ENCODE data around the gene FOXD4L1. TPM values are rescaled to one million over a fixed set of nuclear protein-coding genes. Genes with fewer than 3 reads are reported as not detected.
"Not testable (repeated sequence)": the region's sequence is repeated elsewhere in the genome, so short reads cannot be mapped to it uniquely, and the experiment has no call there.

Gene FOXD4L1
- polyA plus RNA-seq, 3 donors: 0.09 to 0.26 (median 0.16) TPM

DNA sequence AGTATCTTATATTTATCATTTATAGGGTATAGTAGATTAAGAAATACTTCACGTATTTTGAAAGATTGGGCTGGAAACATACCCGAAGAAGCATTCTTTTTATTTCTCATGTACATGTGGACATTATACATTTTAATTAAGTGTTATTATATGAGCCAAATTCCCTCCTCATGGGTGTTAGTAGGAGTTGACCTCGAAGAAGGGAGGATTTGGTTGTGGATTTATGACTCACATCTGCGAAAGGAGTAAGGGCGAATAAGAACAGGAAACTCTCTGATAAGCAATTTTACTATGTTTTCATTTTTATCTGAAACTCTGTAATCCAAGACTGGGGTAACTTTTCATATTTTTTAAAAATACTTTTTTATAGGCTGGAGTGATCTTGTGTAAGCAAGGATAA is 23.0 kb downstream of the FOXD4L1 start:
- not testable (repeated sequence) for DNase-seq

DNA sequence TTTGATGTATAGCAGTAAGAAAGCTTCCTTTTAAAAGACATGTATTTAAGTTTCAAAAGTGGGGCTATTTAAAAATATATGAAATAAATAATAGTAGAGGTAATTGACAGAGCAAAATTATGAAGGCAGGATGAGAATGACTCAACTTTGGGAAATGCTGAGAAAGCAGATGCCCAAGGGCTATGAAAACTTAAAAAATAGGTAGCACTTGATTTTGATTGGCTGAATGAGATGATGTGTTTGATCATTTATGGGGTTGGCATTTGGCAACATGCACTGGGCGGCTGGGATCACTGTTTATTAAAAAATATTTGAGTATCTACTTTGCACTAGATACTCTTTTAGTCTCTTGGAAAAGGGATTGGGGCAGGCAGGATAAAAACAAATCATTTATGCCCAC is 26.5 kb downstream of the FOXD4L1 start:
- DNase-seq: not testable (repeated sequence)

DNA sequence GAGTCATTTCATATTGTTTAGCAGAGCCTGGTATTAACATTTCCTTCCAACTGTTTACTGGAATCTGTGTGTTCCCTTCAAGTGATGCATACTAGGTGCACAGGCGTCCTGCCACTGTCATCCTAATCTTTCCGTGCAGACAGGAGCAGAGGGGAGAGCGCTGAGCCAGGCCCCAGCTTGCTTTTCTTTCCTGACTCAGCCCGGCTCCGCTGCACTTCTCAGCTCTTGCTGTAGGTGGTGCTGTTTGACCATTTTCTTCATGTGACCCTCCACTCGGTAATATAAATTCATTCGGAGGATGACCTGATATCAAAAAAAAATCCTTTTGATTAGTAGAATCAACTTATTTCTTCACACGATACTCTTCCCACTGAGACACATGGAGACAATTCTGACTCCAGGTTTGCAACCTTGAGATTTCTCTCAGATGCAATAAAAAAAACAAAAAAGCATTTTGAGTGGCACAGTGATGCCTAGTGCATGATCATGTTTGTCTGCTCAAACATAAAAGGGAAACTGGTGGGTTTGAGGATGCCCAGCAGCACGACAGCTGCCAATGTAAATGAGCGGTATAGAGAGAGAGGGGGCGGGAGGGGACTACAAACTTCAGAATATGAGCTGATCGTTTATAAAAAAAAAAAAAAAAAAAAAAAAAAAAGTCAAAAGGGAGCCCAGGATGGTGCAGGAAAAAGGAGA is 29.0 kb downstream of the FOXD4L1 start:
- not testable (repeated sequence) for DNase-seq

DNA sequence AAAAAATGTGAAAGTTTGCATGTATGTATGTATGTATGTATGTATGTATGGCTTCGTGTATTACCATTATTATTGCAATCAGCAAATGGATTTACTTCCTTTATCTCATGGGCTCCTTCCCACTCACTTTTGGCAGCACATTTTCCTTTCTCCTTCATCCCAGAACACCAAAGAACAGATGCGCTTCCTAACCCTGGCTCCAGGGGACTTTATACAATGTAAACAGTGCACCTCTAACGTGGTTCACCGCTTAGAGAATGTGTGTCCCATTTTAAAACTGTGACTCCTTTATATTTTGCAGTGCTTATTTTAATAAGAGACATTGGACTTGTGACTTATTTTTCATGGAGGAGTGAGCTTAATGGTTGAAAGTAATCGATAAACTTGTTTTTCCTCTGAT is 29.7 kb downstream of the FOXD4L1 start:
- not testable (repeated sequence) for DNase-seq

DNA sequence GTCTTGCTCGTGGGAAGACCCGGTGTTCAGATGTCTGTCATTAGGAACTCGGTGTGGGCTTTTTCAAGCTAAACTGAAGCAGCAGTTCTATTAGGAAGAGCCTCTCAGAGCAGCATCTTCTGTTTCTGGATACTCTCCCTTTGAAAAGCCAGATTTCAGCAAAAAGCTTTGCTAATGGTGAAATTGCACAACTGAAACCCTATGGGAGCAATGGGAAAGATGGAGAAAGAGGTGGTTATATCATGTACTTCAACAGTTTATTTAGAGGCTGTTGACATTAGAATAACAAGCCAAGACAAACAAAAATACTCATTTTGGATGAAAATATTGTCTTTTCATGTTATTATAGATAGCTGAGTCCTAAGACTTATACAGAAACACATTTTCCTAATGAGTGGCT is 30.4 kb downstream of the FOXD4L1 start:
- DNase-seq: not testable (repeated sequence)

DNA sequence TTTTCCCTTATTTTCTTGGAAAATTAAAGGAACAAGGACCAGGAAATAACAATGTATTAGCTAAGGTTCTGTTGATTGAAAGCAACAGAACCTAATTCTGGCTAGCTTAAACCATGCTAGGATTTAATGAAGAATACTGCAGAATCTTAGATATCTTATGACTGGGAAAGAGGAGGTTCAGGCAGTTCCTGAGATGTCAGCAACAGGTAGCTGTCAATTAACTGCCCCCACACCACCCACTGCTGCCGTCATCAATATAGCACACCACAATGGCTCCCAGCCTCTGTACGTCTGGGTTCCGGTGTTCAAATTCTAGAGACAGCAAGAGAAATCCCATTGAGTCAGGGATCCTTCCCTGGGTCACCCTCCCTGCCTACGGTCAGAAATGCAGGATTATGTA is 34.5 kb downstream of the FOXD4L1 start:
- DNase-seq: not testable (repeated sequence)

DNA sequence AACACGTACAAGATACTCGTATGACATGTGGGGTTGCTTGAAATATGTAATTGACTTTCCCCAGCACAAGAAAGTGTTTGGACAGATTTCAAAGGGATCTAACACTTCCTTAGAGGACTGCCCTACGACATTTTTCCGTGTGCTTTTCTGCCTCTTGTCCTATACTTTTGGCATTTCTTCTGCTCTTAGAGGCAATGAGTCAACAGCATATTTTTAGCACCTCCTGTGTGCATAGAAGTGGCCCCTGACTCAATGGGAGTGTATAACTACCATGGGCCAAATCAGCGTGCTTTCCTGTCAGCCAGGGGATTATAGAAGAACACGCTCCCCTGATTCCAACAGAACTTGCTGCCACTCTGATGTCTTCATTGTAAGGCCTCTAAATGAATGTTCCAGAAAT is 38.1 kb downstream of the FOXD4L1 start:
- not testable (repeated sequence) for DNase-seq

DNA sequence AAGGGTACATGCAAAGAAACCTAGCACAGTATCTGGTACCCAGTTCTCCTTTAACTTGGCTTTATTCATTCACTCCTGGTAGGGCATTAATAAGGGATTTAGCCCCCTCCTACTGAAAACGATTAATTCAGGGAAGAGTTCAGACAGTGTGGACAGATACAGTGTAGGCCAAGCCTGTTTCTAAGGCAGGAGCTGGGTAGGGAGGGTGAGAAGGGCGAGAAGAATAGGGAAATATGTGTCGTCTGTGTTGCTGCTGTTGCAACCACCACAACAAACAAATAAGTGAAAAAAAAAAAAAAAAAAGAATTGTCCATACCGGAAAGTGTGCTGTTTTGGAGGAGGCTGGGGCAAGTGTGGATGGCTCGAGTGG is 42.4 kb downstream of the FOXD4L1 start:
- DNase-seq: not testable (repeated sequence)

DNA sequence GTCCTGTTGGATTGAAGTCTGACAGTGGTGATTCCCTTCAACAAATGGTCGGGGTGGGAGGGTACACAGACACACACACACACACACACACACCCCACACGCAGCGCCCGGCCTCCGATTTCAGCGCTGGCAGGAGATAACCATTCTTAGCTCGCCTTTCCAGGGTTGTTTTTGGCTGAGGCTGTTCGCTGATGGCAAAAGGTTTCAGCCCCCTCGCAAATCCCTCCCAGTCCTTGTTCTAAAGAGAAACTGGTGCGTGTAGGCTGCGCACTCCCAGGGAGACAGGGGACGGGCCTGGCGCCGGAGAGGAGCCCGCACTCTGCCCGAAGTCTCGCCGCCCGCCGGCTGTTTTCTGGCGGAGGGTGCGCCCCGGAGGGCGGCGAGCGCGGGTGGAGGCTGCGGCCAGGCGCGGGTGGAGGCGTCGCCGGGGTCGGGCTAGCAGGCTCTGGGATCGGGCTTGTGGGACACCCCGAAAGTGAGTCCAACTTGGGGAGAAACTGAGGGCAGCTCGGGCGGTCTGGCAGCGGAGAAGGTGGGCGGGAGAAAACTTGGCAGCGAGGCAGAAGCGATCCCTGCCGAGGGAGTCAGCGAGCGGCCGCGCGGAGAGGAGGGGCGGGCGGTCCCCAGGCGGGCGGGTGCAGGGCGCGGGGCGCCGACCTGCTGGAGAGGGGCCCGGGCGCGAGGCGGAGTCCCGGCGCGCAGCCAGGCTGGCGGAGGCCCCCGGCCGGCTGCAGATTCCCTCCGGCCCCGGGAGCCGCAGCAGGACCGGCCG is 42.9 kb downstream of the FOXD4L1 start:
- peak; percentile 26 for DNase-seq

DNA sequence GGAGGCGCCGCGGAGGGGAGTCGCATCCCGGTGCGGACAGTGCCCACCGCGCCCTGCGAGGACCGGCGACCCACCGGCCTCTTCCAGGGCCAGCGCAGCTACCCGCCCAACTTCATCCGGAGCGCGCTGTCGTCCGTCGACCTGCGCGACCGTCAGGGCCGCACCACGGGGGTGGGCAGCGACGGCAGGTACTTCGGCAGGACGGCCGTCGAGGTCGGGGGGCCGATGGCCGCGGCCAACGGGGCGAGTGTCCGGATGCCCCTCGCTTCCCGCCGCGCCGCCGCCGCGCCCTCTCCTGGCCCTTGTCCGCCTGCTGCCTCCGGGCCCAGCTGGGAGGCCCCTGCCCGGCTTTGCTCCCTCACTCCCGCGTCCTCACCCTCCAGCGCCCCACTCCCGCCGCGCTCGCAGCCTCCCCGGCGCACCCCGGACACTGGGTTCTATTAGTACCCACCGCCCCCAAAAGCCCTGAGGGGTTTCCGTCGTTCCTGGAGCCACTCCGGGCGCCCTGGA is 43.6 kb downstream of the FOXD4L1 start:
- DNase-seq: peak; percentile 0

DNA sequence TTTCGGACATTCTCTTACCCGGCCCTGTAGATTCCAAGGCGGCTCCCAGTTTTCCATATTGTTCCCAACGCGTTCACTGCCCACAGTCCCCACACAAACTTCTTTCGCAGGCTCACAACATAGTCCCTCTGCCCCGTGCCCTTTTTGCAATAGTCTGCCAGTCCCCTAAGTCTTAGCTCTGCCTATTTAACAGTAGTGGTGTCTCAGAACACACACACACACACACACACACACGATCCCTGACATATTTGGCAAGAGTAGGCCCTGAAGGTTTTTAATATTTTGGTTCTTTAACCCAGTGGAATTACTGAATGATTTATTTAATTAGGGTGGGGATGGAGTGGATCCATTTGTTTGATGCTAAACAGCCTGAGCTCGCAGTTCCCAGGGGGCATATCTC is 44.1 kb downstream of the FOXD4L1 start:
- DNase-seq: peak; percentile 0

Other genes with a start within 250 kb of the FOXD4L1 start
- 100 to 1,000 TPM; 298 to 742 (median 618) TPM for gene PAX8, start 219.7 kb upstream of the FOXD4L1 start, polyA plus RNA-seq (ENCODE audit: insufficient read length in 3 of 3)
- 10 to 100 TPM; 51.1 to 53.1 (median 51.4) TPM for gene ZNG1B, start 61.0 kb upstream of the FOXD4L1 start, polyA plus RNA-seq (ENCODE audit: insufficient read length in 3 of 3)
- 10 to 100 TPM; 34.5 to 75.6 (median 67.0) TPM for gene RABL2A, start 128.6 kb downstream of the FOXD4L1 start, polyA plus RNA-seq (ENCODE audit: insufficient read length in 3 of 3)